ENCODE data around the gene ANXA2. TPM values are rescaled to one million over a fixed set of nuclear protein-coding genes. Genes with fewer than 3 reads are reported as not detected.

Gene ANXA2
- total RNA-seq, 1 experiment from 2014 or later: 3,100 TPM

DNA sequence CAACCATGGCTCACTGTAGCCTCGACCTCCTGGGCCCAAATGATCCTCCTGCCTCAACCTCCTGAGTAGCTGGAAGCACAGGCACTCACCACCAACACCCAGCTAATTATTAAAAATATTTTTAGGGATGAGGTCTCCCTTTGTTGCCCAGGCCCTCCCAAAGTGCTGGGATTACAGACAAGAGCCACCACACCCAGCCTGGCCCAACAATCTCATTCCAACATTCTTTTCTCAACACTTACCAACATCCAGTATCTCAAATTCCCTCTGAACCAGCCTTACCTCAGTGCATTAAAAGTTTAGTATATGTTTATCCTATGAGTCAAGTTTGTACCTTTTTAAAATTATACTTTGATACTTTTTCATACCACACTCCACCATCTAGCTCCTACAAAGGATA, 25.0 kb downstream of the ANXA2 start:
- H3K9me3 Mint-ChIP-seq (ENCODE audit: low read depth, unreplicated experiment): no peaks in the 10 kb centered on the region
- no peak for DNase-seq
- peaks cover 94% of the 10 kb centered on the region for H3K36me3 Mint-ChIP-seq (ENCODE audit: insufficient read depth, unreplicated experiment)
- CTCF ChIA-PET: interaction anchor here (1.2 to 3.7 kb wide), 3 partner anchors 10 to 18 kb away, joined by 6 to 14 read pairs (median 6); no protein-coding TSS in a partner anchor
- H3K4me3 Mint-ChIP-seq (ENCODE audit: low read depth, unreplicated experiment): peak overlapping the region; percentile 67
- H3K27me3 Mint-ChIP-seq (ENCODE audit: unreplicated experiment): no peaks in the 10 kb centered on the region
- TF ChIP-seq, protein P1, sequence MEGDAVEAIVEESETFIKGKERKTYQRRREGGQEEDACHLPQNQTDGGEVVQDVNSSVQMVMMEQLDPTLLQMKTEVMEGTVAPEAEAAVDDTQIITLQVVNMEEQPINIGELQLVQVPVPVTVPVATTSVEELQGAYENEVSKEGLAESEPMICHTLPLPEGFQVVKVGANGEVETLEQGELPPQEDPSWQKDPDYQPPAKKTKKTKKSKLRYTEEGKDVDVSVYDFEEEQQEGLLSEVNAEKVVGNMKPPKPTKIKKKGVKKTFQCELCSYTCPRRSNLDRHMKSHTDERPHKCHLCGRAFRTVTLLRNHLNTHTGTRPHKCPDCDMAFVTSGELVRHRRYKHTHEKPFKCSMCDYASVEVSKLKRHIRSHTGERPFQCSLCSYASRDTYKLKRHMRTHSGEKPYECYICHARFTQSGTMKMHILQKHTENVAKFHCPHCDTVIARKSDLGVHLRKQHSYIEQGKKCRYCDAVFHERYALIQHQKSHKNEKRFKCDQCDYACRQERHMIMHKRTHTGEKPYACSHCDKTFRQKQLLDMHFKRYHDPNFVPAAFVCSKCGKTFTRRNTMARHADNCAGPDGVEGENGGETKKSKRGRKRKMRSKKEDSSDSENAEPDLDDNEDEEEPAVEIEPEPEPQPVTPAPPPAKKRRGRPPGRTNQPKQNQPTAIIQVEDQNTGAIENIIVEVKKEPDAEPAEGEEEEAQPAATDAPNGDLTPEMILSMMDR (IDR thresholded peaks at IDR 0.05; ENCODE audit: unreplicated experiment): no peak
- peaks cover 89% of the 10 kb centered on the region for H3K4me1 Mint-ChIP-seq (ENCODE audit: low read depth, unreplicated experiment)
- peak overlapping the region; percentile 100 for H3K27ac Mint-ChIP-seq (ENCODE audit: unreplicated experiment)
- intact Hi-C loops (cut with micrococcal nuclease; ENCODE audit: unreplicated experiment): loop anchor here (5.0 kb wide), 1 partner anchor 35 kb away; no protein-coding TSS in a partner anchor
- no TSS peak for BruUV-seq (replicated peaks)

DNA sequence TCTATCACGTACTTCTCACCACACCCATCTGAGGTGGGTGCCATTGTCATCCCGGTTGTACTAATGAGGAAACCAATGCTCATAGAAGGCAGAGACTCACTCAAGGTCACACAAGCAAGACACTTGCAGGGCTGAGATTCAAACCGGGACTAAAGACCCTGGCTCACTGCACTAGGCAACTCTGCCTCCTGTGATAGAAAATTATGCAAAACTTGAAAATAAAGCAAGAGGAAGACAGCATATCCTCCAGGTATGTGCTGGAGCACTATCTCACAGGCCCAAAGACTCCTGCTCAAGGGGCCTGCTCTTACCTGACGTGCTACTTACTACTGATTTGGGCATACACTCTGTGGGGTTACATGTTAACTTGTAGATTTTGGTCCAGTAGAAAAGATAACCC, 25.6 kb downstream of the ANXA2 start:
- Mint-ChIP-seq H3K27ac (ENCODE audit: unreplicated experiment) (peak overlapping the region; percentile 100), H3K36me3 (ENCODE audit: insufficient read depth, unreplicated experiment) (peaks cover 89% of the 10 kb centered on the region), H3K9me3 (ENCODE audit: low read depth, unreplicated experiment) (no peaks in the 10 kb centered on the region), H3K4me3 (ENCODE audit: low read depth, unreplicated experiment) (peak overlapping the region; percentile 67), H3K27me3 (ENCODE audit: unreplicated experiment) (no peaks in the 10 kb centered on the region), H3K4me1 (ENCODE audit: low read depth, unreplicated experiment) (peaks cover 83% of the 10 kb centered on the region)
- no peak for DNase-seq
- CTCF ChIA-PET: interaction anchor here (1.2 to 3.7 kb wide), 2 partner anchors 9 to 13 kb away, joined by 6 to 14 read pairs; no protein-coding TSS in a partner anchor
- TF ChIP-seq, protein P1 (IDR thresholded peaks at IDR 0.05; ENCODE audit: unreplicated experiment): no peak
- intact Hi-C loops (cut with micrococcal nuclease; ENCODE audit: unreplicated experiment): loop anchor here (5.0 kb wide), 1 partner anchor 35 kb away; no protein-coding TSS in a partner anchor
- BruUV-seq (replicated peaks): no TSS peak

DNA sequence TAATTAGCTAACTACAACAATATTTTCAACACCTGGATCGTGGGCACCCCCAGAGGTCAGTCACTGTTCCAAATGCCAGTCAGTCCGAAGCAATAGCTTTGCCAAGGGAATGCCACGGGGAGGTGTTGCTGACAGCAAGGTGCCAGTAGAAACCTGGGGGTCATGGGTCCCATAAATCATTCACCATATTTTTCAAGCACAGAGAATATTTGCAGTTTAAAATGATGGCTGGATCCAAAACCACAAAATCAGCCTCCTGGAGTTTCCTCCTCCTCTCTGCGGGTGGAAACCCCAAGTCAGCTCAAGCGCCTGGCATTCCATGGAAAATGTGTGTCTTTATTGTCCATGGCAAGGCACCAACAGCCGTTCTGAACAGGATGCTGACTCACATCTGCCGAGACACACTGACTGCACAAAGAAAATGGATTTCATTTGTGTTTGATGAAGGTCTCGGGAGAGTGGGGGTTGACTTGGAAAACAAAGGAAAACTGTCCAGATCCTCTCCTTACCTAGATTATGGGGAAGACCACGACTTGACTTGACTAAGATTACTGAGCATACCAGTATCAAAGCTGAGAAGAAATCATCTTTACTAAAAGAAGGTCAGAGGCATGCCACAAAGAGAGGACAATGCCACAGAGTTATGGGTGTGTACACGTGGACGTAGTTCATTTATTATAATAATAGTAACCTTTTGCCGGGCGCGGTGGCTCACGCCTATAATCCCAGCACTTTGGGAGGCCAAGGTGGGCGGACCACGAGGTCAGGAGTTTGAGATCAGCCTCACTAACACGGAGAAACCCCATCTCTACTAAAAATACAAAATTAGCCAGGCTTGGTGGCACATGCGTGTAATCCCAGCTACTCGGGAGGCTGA, 26.4 kb downstream of the ANXA2 start:
- H3K27ac Mint-ChIP-seq (ENCODE audit: unreplicated experiment): peak overlapping the region; percentile 100
- no peaks in the 10 kb centered on the region for H3K27me3 Mint-ChIP-seq (ENCODE audit: unreplicated experiment)
- CTCF ChIA-PET: interaction anchor here (0.6 to 1.9 kb wide), 5 partner anchors 9 to 42 kb away, joined by 3 to 7 read pairs (median 4); no protein-coding TSS in a partner anchor
- TF ChIP-seq, protein P1 (IDR thresholded peaks at IDR 0.05; ENCODE audit: unreplicated experiment): no peak
- BruUV-seq (replicated peaks): no TSS peak
- intact Hi-C loops (cut with micrococcal nuclease; ENCODE audit: unreplicated experiment): loop anchor here (5.0 kb wide), 1 partner anchor 36 kb away; no protein-coding TSS in a partner anchor
- H3K4me3 Mint-ChIP-seq (ENCODE audit: low read depth, unreplicated experiment): peak overlapping the region; percentile 67
- no peaks in the 10 kb centered on the region for H3K9me3 Mint-ChIP-seq (ENCODE audit: low read depth, unreplicated experiment)
- peaks cover 75% of the 10 kb centered on the region for H3K4me1 Mint-ChIP-seq (ENCODE audit: low read depth, unreplicated experiment)
- peaks cover 82% of the 10 kb centered on the region for H3K36me3 Mint-ChIP-seq (ENCODE audit: insufficient read depth, unreplicated experiment)
- DNase-seq: peak; percentile 87

DNA sequence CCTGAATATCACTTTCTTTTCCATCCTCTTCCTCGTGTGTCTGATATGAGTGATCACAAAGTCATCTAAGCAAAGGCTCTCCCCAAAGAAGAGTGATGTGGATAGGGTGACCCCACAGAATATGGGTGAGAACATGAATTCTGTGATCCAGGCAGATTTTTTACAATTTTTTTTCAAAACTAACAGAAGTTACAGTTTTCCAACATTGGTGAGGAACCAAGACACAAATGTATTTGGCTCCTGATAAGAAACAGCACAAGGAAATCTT, 27.0 kb downstream of the ANXA2 start:
- TF ChIP-seq, protein P1 (IDR thresholded peaks at IDR 0.05; ENCODE audit: unreplicated experiment): no peak
- intact Hi-C loops (cut with micrococcal nuclease; ENCODE audit: unreplicated experiment): loop anchor here (5.0 kb wide), 1 partner anchor 36 kb away; no protein-coding TSS in a partner anchor
- H3K27me3 Mint-ChIP-seq (ENCODE audit: unreplicated experiment): no peaks in the 10 kb centered on the region

More for the DNA sequence above, 27.0 kb downstream of the ANXA2 start:
- Mint-ChIP-seq H3K36me3 (ENCODE audit: insufficient read depth, unreplicated experiment) (peaks cover 81% of the 10 kb centered on the region), H3K4me1 (ENCODE audit: low read depth, unreplicated experiment) (peaks cover 69% of the 10 kb centered on the region), H3K27ac (ENCODE audit: unreplicated experiment) (peak overlapping the region; percentile 100), H3K9me3 (ENCODE audit: low read depth, unreplicated experiment) (no peaks in the 10 kb centered on the region), H3K4me3 (ENCODE audit: low read depth, unreplicated experiment) (peak overlapping the region; percentile 67)
- DNase-seq: no peak
- CTCF ChIA-PET: interaction anchor here (0.8 to 1.9 kb wide), 4 partner anchors 9 to 22 kb away, joined by 3 to 7 read pairs (median 4); no protein-coding TSS in a partner anchor
- BruUV-seq (replicated peaks): no TSS peak
